HCT116 (cell line): ENCODE data around the gene ZNF438.

Experiments used
- CTCF ChIP-seq, 3 experiments: fragments of 200-600 bp in 1 of 3; sonication (generic) in 1 of 3; IDR thresholded peaks in 2 of 3; conservative IDR thresholded peaks in 1 of 3; 2 replicates each; pipeline ENCODE4 v1.5.1; 2012 to 2017; ENCODE audit warnings: low read depth in 2 of 3, low read length in 2 of 3, antibody characterized with exemption in 1 of 3, borderline replicate concordance in 1 of 3, control low read depth in 1 of 3, mild to moderate bottlenecking in 1 of 3, mixed read lengths in 1 of 3, mixed run types in 1 of 3, moderate library complexity in 1 of 3; ENCODE audit not compliant: insufficient read depth in 1 of 3
- EZH2 ChIP-seq: fragments of 200-600 bp; sonication (generic); IDR thresholded peaks from 2 replicates; pipeline ENCODE4 v1.6.1; 2017; ENCODE audit warnings: antibody characterized with exemption, mixed run types
- POLR2A ChIP-seq: IDR thresholded peaks from 2 replicates; pipeline ENCODE4 v1.7.0; 2011; ENCODE audit warnings: borderline replicate concordance; ENCODE audit not compliant: insufficient read depth, insufficient read length; ENCODE audit errors: extremely low read depth
- POLR2AphosphoS5 ChIP-seq: IDR thresholded peaks from 2 replicates; pipeline ENCODE4 v1.6.1; 2011; ENCODE audit warnings: mild to moderate bottlenecking, low read depth, low read length, moderate library complexity
- RAD21 ChIP-seq: IDR thresholded peaks from 2 replicates; pipeline ENCODE4 v1.6.1; 2012; ENCODE audit warnings: low read depth, mild to moderate bottlenecking
- SP1 ChIP-seq: IDR thresholded peaks from 2 replicates; pipeline ENCODE4 v1.6.1; 2012; ENCODE audit warnings: low read depth
- YY1 ChIP-seq: IDR thresholded peaks from 2 replicates; pipeline ENCODE4 v1.6.1; 2011; ENCODE audit warnings: low read length, low read depth, moderate library complexity, mild to moderate bottlenecking; ENCODE audit not compliant: insufficient replicate concordance; ENCODE audit errors: extremely low read depth

DNA sequence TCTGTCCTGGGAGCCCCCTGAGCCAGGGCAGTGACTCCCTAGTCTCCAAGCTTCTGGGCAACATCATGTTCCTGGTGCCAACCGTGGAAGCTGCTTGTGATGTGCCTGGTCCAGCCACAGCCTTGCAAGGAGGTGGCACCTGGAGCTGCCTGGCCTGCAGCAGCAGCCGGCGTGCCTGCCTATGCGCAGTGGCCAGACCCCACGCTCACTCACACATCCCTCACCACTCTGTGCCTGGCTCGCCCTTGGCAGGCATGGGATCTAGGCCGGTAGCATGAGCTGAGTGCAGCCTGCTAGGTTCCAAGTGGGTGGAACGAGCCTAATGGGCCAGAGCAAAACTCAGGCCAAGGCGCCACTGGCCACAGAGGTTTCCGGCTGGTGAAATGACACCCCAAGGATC is 184.0 kb downstream of the ZNF438 start:
- TF ChIP-seq EZH2, result no peak
- no peak for TF ChIP-seq RAD21
- no peak for TF ChIP-seq CTCF (IDR thresholded peaks at IDR 0.05 in 2 of 3, conservative IDR thresholded peaks at IDR 0.05 in 1 of 3; ENCODE audit: borderline replicate concordance in 1 of 3, insufficient read depth in 1 of 3, low read depth in 2 of 3, low read length in 2 of 3)
- no peak for TF ChIP-seq POLR2A
- no peak for TF ChIP-seq SP1
- TF ChIP-seq YY1, result no peak
- TF ChIP-seq POLR2AphosphoS5, result no peak
